BLaER1 treated with 17β-estradiol and CSF1 and Interleukin-3, amounts not matched to agents 10 nM and 100 nM (cell line): Measurements from ENCODE around the gene MAN1C1.

Experiments used
- H3K27ac ChIP-seq, 11 experiments: shearing (Covaris generic); formaldehyde crosslinking; 2 replicates each; pipeline ENCODE4 v1.8.1; 2022
- H3K27me3 ChIP-seq, 11 experiments: shearing (Covaris generic); formaldehyde crosslinking; 2 replicates each; pipeline ENCODE4 v1.8.1; 2022
- H3K36me3 ChIP-seq, 11 experiments: shearing (Covaris generic); formaldehyde crosslinking; 2 replicates each; pipeline ENCODE4 v1.8.1; 2022
- H3K4me1 ChIP-seq, 10 experiments: shearing (Covaris generic); formaldehyde crosslinking; 2 replicates each; pipeline ENCODE4 v1.8.1; 2022
- H3K4me2 ChIP-seq, 11 experiments: shearing (Covaris generic); formaldehyde crosslinking; 2 replicates each; pipeline ENCODE4 v1.8.1; 2022
- H3K4me3 ChIP-seq, 10 experiments: shearing (Covaris generic); formaldehyde crosslinking; 2 replicates each; pipeline ENCODE4 v1.8.1; 2022
- H3K9ac ChIP-seq, 11 experiments: shearing (Covaris generic); formaldehyde crosslinking; 2 replicates each; pipeline ENCODE4 v1.8.1; 2022
- H3K9me3 ChIP-seq, 11 experiments: shearing (Covaris generic); formaldehyde crosslinking; replicated peaks in 1 of 11; 2 replicates each; pipeline ENCODE4 v1.8.1; 2022
- H4K20me1 ChIP-seq, 11 experiments: shearing (Covaris generic); formaldehyde crosslinking; 2 replicates each; pipeline ENCODE4 v1.8.1; 2022
- Cebpa-rat ChIP-seq, 11 experiments: shearing (Covaris generic); IDR thresholded peaks; 2 replicates each; pipeline ENCODE4 v1.8.1; 2022

The MAN1C1 gene

GRCh38 chr1:25705699-25706098 lies 89.1 kb downstream of the MAN1C1 start:
- Histone ChIP-seq H4K20me1 (no peaks in the 10 kb centered on the region; a peak in 2 of 22 replicates), H3K4me2 (peak overlapping the region; percentile 51 to 85 (median 63)), H3K27ac (no peak overlapping the region), H3K9me3 (peaks cover 0 to 7% (median 0%) of the 10 kb centered on the region in 11 experiments; a peak in 4 of 22 replicates), H3K4me1 (peaks cover 15 to 65% (median 31%) of the 10 kb centered on the region in 10 experiments), H3K4me3 (no peak overlapping the region), H3K36me3 (no peaks in the 10 kb centered on the region), H3K27me3 (no peaks in the 10 kb centered on the region), H3K9ac (no peak overlapping the region)
- TF ChIP-seq Cebpa-rat (IDR thresholded peaks at IDR 0.05) = no peak

DNA sequence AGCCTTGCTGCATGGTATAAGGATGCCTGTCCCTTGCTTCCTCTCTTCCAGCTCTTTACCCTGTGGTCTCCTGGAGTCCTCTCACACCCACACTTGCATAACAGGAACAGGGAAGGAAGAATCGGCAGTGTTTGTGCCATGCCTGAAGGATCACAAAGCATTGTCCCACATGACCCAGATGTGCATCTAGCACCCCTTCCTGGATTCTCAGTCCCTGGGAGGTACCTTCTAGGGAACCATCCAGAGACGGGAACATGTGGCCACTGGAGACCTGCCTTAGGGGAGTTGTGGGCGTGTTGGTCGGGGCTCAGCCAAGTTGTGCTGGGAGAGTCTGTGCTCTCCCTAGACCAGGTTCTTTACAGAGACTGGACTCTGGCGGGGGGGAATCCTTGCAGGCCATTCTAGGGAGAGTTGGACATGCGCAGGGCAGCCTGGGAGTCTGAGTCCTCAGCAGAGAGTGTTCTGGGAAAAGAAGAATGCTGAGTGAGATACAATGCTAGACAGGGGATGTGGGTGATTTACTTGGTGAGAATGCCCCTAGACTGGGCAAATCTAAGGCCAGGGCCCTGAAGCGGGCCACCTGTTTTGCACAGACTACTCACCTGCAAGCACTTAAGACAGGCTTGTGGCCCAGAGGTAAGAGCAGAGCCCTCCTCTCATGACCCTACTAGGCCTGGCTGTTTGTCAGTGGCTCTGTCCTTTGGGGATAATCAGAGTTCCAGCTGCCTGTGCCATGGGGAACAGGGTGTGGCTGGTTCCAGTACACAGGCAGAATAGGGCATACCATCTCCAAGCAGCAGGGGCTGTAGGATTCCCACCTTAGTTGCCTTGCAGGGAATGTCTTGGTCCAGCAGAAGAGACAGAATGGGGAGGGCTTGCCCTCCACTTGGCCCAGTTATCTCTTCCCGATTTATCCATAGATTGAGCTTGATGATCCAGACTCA lies 89.8 kb downstream of the MAN1C1 start:
- peak overlapping the region; percentile 51 to 85 (median 63) for H3K4me2 ChIP-seq
- no peak overlapping the region for H3K4me3 ChIP-seq
- no peaks in the 10 kb centered on the region for H3K36me3 ChIP-seq
- H3K27ac ChIP-seq = no peak overlapping the region
- peaks cover 15 to 70% (median 31%) of the 10 kb centered on the region in 10 experiments for H3K4me1 ChIP-seq
- no peaks in the 10 kb centered on the region; a peak in 2 of 22 replicates for H4K20me1 ChIP-seq
- peaks cover 0 to 7% (median 0%) of the 10 kb centered on the region in 11 experiments; a peak in 4 of 22 replicates for H3K9me3 ChIP-seq
- no peak overlapping the region for H3K9ac ChIP-seq
- no peak for TF ChIP-seq Cebpa-rat (IDR thresholded peaks at IDR 0.05)
- H3K27me3 ChIP-seq = no peaks in the 10 kb centered on the region

DNA sequence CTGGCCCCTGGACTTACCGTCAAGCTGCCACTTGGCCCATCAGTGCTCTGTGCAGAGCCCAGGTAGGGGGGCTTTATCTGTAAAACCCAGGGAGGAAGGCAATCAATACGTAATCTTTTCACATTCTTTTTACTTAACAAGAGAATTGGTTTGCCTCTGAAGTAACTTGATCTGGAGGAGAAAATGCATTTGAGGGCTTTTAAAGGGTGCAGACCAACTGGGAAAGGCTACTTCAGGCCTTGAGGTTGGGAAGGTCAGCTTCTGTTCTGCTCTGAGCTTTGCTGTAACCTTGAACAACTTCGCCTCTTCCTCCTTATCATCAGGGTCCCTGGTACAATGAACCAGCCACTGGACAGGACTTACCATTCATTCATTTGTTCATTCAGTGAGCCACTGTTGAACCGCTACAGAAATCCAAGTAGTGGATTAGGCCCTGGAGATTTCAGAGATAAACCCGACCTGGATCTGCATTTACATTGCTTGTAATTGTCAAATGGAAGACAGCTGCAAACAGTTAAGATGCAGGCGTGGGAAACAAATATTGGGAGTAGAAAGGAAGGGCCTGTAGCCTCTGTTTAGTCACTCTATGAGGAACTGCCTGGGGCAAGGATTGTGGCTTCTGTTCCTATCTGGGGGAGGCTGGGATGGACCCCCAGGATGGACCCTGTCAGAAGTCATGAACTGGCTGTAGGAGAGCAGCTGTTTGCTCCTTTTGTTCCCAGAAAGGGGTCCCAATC lies 90.9 kb downstream of the MAN1C1 start:
- peaks cover 15 to 75% (median 34%) of the 10 kb centered on the region in 10 experiments for H3K4me1 ChIP-seq
- H4K20me1 ChIP-seq = no peaks in the 10 kb centered on the region; a peak in 1 of 22 replicates
- H3K36me3 ChIP-seq = no peaks in the 10 kb centered on the region
- no peak overlapping the region for H3K9ac ChIP-seq
- TF ChIP-seq Cebpa-rat (IDR thresholded peaks at IDR 0.05) = no peak
- no peaks in the 10 kb centered on the region for H3K27me3 ChIP-seq
- no peak overlapping the region for H3K4me3 ChIP-seq
- H3K9me3 ChIP-seq = peaks cover 0 to 7% (median 0%) of the 10 kb centered on the region in 11 experiments; a peak in 4 of 22 replicates
- H3K27ac ChIP-seq = no peak overlapping the region
- H3K4me2 ChIP-seq = peak overlapping the region in 4 of 11 experiments; percentile 18 to 85 (median 58); a peak in 6 of 22 replicates

DNA sequence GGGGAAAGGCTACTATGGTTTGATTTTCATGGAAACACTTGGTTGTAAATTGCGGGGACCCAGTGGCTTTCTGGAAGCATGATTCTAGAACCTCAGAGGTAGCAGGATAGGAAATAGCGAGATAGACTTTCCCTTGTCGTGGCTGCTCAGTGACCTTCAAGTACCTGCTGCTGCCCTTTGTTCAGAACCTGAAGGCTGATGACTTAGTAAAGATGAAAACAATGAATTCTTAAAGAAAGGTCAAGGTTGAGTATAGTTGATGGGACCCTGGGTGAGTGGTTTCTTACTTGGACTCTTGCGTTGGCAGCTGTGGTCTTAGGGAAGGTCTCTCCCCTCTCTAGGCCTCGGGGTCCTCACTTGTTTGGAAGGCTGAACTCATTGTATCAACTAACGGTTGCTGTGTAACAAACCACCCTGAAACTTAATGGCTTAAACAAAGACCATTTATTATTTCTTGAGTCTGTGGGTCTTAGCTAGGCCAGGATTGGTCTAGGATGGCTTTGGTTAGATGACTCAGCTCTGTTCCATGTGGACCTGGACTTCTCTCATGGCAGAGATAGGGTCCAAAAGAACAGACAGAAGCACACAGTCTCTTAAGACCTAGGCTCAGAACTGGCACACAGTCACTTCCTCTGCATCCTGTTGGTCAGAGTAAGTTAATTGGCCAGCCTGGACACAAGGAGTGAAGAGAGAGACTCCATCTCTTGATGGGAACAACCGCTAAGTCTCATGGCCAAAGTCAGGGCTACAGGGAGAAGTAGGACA lies 94.2 kb downstream of the MAN1C1 start:
- Histone ChIP-seq H3K4me3 (no peak overlapping the region), H3K9ac (no peak overlapping the region), H3K27ac (no peak overlapping the region), H3K36me3 (no peaks in the 10 kb centered on the region), H3K27me3 (no peaks in the 10 kb centered on the region), H3K4me2 (peak overlapping the region in 2 of 11 experiments; percentile 23 to 76; a peak in 2 of 22 replicates), H3K9me3 (peaks cover 0 to 7% (median 0%) of the 10 kb centered on the region in 11 experiments; a peak in 6 of 22 replicates), H3K4me1 (peaks cover 8 to 47% (median 15%) of the 10 kb centered on the region in 10 experiments), H4K20me1 (no peaks in the 10 kb centered on the region; a peak in 1 of 22 replicates)
- no peak for TF ChIP-seq Cebpa-rat (IDR thresholded peaks at IDR 0.05)

DNA sequence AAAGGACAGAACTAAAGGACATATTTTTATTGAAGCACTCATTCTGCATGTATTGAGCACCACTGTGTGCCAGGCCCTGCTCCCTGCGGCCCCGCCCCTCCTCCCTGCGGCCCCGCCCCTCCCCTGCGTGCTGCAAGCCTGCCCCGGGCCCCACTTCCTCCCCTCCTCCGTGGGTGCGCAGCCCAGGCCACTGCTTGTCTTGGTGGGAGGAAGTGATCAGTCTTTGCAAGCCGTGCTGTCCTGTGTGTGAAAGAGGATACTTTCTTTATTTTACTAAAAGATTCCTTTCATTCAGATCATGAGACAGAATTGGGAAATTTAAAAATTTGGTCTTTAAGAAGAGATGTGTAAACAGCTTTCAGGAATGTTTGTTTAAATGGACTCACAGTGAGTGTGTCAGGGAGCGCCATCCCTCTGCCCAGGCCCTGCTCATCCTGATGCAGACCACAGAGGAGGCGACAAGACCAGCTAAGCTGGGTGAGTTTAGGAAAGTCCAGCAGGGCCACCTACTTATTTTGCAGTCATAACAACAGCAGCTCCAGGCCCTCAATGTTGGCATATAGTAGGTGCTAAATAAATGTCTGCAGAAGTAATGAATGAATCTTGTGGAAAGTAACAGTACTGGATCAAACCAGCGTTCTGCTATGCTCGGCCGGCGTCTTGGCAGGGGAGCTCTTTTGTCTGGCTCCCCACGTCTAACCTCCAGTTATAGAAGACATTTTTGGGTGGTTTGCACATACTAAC lies 95.1 kb downstream of the MAN1C1 start:
- Histone ChIP-seq H3K27me3 (no peaks in the 10 kb centered on the region), H3K9ac (0 out of 22 replicates have a peak overlapping the region, but pooled peaks of 1 of the 11 experiments have one; percentile 4), H3K36me3 (no peaks in the 10 kb centered on the region), H3K27ac (no peak overlapping the region), H3K4me3 (no peak overlapping the region), H3K4me1 (peaks cover 0 to 37% (median 6%) of the 10 kb centered on the region in 10 experiments; a peak in 14 of 20 replicates), H3K9me3 (peaks cover 0 to 15% (median 0%) of the 10 kb centered on the region in 11 experiments; a peak in 6 of 22 replicates), H3K4me2 (peak overlapping the region in 7 of 11 experiments; percentile 8 to 80 (median 48); a peak in 9 of 22 replicates), H4K20me1 (no peaks in the 10 kb centered on the region; a peak in 1 of 22 replicates)
- TF ChIP-seq Cebpa-rat (IDR thresholded peaks at IDR 0.05) = no peak

- Histone ChIP-seq H3K9me3 (peaks cover 0 to 20% (median under 1%) of the 10 kb centered on the region in 11 experiments; a peak in 7 of 22 replicates), H3K27ac (no peak overlapping the region), H3K4me3 (no peak overlapping the region), H3K36me3 (no peaks in the 10 kb centered on the region), H3K9ac (no peak overlapping the region), H4K20me1 (no peaks in the 10 kb centered on the region; a peak in 1 of 22 replicates), H3K27me3 (no peaks in the 10 kb centered on the region), H3K4me2 (peak overlapping the region in 4 of 11 experiments; percentile 33 to 80 (median 64); a peak in 7 of 22 replicates), H3K4me1 (peaks cover 0 to 30% (median 5%) of the 10 kb centered on the region in 10 experiments; a peak in 10 of 20 replicates)
- no peak for TF ChIP-seq Cebpa-rat (IDR thresholded peaks at IDR 0.05)
These were observed 95.8 kb downstream of the MAN1C1 start for GRCh38 chr1:25712299-25712970.

DNA sequence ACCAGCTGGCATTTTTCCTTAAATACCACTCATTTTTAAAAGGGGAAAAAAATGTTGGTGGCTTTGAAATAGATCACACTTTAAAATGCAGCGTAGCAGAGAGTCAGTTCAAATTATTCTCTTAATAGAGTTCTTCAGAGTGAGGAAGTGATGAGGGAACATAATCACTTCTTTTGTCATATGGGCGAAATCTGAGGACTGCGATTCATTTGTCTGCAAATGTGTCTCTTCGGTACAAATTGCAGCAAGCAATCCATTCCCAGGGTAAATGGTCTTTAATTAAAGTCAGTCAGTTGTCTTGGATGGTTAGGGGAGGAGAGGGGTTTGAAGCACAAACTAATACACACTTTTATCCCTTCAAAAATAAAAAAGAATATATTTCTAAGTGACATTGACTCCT lies 97.4 kb downstream of the MAN1C1 start:
- H3K27me3 ChIP-seq = no peaks in the 10 kb centered on the region
- H3K9me3 ChIP-seq = peaks cover 0 to 27% (median 8%) of the 10 kb centered on the region in 11 experiments; a peak in 9 of 22 replicates
- no peak overlapping the region for H3K9ac ChIP-seq
- H4K20me1 ChIP-seq = no peaks in the 10 kb centered on the region; a peak in 1 of 22 replicates
- H3K4me3 ChIP-seq = no peak overlapping the region
- no peak overlapping the region for H3K27ac ChIP-seq
- H3K4me1 ChIP-seq = peaks cover 0 to 19% (median 3%) of the 10 kb centered on the region in 10 experiments; a peak in 10 of 20 replicates
- H3K4me2 ChIP-seq = no peak overlapping the region
- no peaks in the 10 kb centered on the region for H3K36me3 ChIP-seq
- TF ChIP-seq Cebpa-rat (IDR thresholded peaks at IDR 0.05) = no peak
